Measurements from ENCODE around the gene PGM5.

Gene PGM5

DNA sequence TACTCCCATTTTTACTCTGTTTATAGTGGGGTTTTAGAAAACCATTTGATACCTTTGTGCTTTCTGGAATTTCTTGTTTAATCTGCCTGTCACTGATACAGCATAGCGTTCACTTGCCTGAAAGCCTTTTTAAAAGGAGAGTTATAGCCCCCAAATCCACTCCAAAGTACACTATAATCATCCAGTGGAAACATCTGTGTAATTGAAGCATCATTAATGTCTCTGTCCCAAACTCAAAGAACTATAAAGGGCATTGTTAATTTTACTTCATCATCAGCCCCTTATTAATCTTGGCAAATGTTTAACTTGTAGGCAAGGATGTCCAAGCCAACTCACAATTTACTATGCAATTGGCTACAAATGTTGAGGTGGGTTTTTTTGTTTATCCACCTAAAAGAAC lies 120.0 kb downstream of the PGM5 start:
- no peak overlapping the region for H3K4me3 ChIP-seq (ENCODE audit: low read depth, low read length)
- TF ChIP-seq, protein P1, sequence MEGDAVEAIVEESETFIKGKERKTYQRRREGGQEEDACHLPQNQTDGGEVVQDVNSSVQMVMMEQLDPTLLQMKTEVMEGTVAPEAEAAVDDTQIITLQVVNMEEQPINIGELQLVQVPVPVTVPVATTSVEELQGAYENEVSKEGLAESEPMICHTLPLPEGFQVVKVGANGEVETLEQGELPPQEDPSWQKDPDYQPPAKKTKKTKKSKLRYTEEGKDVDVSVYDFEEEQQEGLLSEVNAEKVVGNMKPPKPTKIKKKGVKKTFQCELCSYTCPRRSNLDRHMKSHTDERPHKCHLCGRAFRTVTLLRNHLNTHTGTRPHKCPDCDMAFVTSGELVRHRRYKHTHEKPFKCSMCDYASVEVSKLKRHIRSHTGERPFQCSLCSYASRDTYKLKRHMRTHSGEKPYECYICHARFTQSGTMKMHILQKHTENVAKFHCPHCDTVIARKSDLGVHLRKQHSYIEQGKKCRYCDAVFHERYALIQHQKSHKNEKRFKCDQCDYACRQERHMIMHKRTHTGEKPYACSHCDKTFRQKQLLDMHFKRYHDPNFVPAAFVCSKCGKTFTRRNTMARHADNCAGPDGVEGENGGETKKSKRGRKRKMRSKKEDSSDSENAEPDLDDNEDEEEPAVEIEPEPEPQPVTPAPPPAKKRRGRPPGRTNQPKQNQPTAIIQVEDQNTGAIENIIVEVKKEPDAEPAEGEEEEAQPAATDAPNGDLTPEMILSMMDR (IDR thresholded peaks at IDR 0.05; ENCODE audit: low read depth, low read length) = no peak

DNA sequence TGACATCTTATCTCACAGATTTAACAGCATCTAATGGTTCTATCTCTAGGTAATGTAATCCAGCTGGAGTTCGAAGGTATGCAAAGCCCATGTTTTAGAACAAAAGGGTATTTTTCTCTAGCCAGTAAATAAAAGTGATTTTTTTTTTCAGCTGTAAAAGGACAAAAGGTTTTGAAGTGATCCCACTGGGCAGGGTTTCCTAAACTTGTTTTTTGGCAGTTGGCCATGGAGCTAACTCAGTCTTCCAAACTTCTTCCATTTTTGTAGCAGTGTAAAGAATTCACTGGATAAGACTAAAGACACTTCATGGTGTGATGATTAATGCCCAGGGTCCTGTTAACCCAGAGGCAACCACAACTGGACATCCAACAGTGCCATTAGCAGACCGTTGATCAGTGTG lies 120.4 kb downstream of the PGM5 start:
- no peak overlapping the region for H3K4me3 ChIP-seq (ENCODE audit: low read depth, low read length)
- TF ChIP-seq, protein P1 (IDR thresholded peaks at IDR 0.05; ENCODE audit: low read depth, low read length) = no peak

DNA sequence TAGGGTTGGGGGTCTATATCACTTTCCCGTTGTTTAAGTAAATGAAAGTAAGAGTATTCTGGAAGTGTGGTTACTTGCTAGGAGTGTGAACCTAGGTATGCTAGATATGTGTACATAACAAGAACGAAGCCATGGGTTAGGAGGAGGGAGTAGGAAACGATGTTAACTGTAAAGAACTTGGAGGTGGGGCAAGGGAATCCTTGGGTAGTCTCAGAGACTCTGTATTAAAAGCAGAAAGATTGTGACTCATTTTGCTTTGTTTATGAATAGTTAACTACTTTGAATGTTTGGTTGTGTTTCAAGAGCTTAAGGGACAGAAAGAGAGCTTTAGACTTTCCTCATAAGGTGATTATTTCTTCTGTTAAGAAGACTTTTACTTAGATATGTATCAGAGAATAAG lies 124.4 kb downstream of the PGM5 start:
- H3K4me3 ChIP-seq (ENCODE audit: low read depth, low read length) = no peak overlapping the region
- TF ChIP-seq, protein P1 (IDR thresholded peaks at IDR 0.05; ENCODE audit: low read depth, low read length) = no peak

DNA sequence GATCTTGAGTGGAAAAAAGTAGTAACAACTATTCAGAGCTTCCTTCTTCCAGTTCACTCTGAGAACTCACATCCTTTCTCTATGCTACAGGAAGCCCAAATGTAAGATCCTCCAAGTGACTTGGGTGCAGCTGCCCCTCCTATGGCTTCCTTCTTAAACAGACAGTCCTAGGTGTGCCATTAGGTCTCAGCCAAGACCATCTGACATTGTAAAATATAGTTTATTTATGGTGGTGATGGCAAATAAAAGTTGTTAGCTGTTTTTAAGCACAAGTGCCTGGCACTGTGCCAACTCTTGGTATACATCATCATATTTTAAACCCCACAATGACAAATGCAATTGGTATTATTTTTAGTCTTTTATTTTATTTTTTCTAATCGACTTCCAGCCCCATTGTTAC lies 126.1 kb downstream of the PGM5 start:
- TF ChIP-seq, protein P1 (IDR thresholded peaks at IDR 0.05; ENCODE audit: low read depth, low read length) = no peak
- H3K4me3 ChIP-seq (ENCODE audit: low read depth, low read length) = no peak overlapping the region

DNA sequence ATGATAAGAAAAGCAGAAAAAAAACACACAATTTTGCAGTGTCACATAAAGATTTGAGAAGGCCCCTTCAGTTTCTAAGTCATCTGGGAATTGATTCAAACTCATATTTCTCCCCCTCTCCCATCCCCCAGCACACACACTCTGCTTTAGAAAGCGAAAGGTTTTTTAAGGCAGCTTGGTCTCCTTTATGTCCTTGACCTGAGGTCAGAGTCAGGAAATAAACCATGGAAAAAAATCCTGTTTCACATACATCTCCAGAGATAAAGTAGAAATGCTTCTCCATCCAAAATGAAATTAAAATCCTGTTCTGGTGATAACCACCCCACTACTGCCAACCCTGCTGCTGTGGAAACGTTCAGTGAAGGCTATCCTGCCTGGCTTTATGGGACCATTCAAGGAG lies 131.7 kb downstream of the PGM5 start:
- no peak overlapping the region for H3K4me3 ChIP-seq (ENCODE audit: low read depth, low read length)
- TF ChIP-seq, protein P1 (IDR thresholded peaks at IDR 0.05; ENCODE audit: low read depth, low read length) = no peak

DNA sequence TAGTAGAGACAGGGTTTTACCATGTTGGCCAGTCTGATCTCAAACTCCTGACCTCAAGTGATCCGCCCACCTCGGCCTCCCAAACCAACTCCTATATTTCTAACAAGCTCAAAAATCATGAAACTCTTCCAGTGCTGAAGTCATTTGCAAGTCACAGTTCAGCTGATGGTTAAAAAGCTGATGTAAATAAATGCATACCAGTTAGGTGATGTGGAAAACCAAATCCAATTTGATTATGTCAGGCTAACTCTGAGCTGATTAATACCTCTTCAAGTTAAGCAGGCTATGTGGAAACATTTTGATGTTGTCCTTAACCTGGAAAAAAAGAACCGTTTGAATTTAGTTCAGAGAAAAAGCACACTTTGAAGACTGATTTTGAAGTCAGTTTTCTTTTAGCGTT lies 133.2 kb downstream of the PGM5 start:
- H3K4me3 ChIP-seq (ENCODE audit: low read depth, low read length) = no peak overlapping the region
- TF ChIP-seq, protein P1 (IDR thresholded peaks at IDR 0.05; ENCODE audit: low read depth, low read length) = no peak

DNA sequence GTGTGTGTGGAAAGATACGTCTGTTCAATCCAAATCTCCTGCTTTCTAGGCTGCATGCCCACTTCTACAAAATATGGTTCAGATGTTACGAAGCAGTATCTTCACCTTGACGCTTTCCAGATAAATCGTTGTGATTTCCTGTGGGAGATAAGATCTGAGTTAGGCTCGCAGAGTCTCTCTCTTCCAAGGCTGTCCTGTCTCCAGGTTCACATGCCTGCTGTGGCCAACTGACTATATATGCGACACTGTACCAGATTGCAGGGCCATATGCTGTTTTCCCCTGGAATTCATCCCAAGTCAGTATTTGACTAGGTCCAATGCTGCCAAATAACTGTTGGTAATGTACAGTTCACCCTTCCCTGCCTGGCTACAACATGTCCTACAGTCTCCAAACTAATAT lies 136.4 kb downstream of the PGM5 start:
- TF ChIP-seq, protein P1 (IDR thresholded peaks at IDR 0.05; ENCODE audit: low read depth, low read length) = no peak
- no peak overlapping the region for H3K4me3 ChIP-seq (ENCODE audit: low read depth, low read length)
